Stimulated activated CD8-positive, alpha-beta memory T cell treated with anti-CD3 and anti-CD28 coated beads, Interleukin-2, amount 100 ng/mL, for 1 hour (primary cell): ENCODE data around the gene DNAH8.
"Not testable (repeated sequence)": the region's sequence is repeated elsewhere in the genome, so short reads cannot be mapped to it uniquely, and the experiment has no call there.

Experiments
- DNase-seq, 2 donors: peaks; one replicate each; pipeline ENCODE4 v3.0.0-alpha.2; 2020; ENCODE audit warnings: low read depth in 2 of 2

Gene DNAH8

GRCh38 chr6:38750968-38751615 lies 36.0 kb downstream of the DNAH8 start:
- DNase-seq: no peak

DNA sequence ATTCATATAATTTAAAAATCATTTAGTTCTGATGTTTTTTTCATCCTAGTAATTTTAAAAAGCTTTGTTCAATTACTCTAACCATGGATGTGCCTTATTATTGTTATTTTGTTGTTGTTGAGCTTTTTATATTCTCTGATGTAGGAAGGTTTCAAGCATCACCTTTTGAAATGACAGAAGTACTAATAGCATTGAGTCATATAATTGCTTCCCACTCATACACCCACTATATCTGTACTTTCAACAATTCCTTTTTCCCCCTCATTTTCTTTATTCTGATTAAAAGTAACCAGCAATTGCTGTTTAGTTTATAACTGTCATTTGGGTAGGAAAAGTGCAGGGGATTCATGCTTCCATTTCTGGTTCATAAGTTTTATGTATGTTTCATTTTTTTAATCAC lies 38.6 kb downstream of the DNAH8 start:
- no peak for DNase-seq

GRCh38 chr6:38755207-38755606 lies 40.1 kb downstream of the DNAH8 start:
- no peak for DNase-seq

- DNase-seq: no peak
Observed at GRCh38 chr6:38755874-38756273, 40.8 kb downstream of the DNAH8 start.

DNA sequence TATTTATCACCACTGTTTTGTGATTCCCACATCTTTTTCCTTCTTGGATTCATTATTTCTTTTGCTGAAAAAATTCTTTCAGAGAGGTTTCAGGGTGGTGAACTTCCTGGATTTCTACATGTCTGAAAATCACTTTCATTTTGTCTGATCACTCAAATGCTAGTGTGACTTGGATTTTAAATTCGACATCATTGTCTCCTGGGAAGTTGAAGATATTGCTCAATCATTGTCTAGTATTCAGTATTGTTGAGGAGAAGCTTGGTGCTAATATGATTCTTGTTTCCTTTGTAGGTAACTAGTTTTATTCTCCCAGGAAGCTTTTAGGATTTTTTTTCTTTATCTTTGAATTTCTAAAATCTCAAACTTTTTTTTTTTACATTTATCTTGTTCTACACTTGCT lies 45.0 kb downstream of the DNAH8 start:
- DNase-seq: no peak

DNA sequence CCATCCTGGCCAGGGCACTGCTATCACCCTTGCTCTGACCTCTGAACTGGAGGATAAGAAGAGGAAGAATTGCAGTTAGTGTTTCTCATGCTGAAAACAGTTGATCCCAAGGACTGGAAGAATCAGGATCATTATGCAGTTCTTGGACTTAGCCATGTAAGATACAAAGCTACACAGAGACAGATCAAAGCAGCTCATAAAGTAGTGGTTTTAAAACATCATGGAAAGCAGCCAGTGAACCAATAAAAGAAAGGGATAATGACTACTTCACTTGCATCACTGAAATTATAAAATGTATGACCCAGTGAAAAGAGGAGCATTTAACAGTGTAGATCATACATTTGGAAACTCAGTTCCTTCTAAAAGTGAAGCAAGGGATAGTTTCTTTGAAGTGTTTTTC lies 47.7 kb downstream of the DNAH8 start:
- DNase-seq: no peak

- no peak for DNase-seq
Observed at GRCh38 chr6:38767560-38767959, 52.4 kb downstream of the DNAH8 start.

DNA sequence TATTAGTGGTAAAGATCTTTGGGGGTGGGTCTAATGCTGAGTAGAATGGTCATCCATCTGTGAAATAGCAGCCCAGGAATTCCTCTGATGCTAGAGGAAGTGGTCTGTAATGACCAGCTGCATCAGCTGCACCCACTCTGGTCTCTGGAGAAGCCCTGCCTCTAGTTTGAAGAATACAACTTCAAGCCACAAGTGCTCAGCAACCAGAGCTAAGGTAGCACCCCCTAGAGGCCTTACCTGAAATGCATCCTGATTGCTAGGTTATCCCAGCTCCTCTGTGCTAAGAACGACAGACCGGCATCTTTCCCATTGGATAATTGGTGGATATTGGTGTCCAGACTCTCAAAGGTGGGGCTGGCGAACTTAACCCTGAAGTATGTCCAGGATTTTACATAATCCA lies 58.2 kb downstream of the DNAH8 start:
- no peak for DNase-seq

DNA sequence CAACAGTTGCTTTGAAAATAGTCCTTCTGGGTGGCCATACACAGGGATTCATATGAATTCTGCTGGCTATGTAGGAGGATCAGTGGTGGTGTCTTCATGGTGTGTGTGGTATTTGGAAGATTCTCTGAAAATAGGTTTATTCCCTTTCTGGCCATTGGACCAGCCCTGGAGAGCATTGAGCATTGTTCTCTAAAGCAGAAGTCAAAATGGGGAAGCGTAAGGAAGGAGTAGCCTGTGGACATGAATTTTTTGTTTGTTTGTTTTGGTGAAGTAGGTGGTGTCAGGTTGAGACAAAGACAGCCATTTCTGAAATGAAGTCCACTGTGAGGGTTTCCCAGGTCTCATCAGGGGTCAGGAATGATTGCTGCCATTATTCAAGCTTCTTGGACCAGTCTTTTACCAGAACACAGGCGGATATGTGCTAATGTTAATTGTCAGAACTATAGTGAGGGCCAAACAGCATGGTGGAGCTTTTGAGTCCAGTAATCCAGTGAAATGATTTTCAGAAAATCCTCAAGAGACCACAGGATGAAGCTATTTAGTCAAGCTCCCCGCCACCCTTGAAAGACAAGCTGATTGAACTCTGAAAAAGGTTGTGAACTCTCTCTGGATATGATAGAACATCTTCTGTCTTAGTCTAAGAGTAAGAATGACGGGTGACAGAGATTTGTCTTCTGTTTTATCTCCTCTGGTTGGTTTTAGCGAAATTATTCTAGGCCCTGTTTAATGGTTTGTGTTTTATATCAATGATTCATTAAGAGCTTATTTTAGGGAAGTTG lies 60.0 kb downstream of the DNAH8 start:
- DNase-seq: no peak

DNA sequence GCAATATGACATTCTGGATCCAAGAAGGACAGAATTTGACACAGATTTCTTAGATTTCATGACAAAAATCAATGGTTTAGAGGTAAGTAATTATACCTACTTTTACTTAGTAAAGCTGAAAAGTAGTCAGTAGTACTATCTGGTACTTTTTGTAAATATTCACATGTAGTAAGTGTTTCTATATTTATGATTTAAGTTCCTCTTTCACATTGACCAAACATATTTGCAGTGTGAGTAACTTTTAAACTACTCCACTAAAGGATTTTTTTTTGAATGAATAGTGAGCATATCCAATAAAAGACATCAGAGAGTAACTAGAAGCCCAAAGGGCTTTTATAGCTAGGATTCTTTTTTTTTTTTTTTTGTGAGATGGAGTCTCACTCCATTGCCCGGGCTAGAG lies 60.8 kb downstream of the DNAH8 start:
- DNase-seq: no peak

DNA sequence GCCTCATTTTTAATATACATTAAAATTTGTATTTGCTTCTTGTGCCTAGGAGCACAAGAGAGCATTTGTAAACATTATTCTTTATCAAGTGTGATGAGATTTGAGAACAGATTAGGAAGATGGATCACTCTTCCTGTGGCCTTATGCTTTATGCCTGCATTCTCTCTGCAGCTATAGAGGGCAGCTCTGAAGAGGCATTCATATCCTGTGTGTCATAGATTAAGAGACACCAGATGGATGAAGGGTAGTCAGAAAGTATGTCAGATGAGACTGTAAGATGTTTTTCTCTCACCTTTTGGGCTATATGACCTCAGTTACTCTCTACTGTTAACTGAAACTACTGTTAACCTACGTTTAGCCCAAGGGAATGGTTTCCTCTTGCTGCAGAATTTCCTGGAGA lies 61.4 kb downstream of the DNAH8 start:
- no peak for DNase-seq

- DNase-seq: no peak
Observed at GRCh38 chr6:38779310-38780062, 64.4 kb downstream of the DNAH8 start.

DNA sequence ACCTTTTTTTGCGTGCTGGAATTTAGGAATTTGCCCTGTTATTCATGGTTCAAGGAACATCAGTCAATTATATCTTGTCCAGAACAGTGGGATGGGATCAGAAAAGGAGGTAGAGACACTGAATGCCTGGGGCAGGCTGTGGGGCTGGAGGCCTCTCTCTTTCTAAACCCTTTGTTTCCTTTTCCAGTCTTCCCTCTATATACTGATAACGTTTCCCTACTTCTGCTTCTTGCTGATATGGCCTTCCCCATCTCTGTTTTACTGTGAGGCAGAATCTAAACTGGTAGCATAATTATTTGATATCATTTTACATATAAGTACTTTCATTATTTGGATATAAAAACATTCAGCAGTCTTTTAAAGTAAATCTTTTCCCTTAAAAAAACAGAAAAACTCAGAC lies 67.5 kb downstream of the DNAH8 start:
- DNase-seq: no peak

GRCh38 chr6:38783443-38784228 lies 68.5 kb downstream of the DNAH8 start:
- DNase-seq: no peak

GRCh38 chr6:38784506-38785235 lies 69.6 kb downstream of the DNAH8 start:
- no peak for DNase-seq

GRCh38 chr6:38786486-38786885 lies 71.4 kb downstream of the DNAH8 start:
- DNase-seq: no peak

DNA sequence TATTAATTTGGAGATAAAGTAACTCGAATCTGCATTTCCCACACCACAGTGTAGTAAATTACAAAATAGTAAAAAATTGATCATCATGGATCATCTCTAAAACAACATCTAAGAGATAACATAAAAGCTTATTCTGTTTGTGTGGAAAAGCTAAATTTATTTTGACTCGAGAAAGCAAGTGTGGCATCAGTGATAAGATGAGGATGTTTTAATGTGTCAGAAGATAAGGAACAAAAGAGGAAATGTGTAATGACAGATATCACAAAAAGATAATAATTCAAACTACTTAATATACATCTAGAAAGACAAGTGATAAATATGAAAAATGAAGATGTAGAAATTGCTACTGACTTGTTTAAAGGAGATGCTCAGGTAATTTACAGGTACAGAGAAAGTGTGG lies 74.1 kb downstream of the DNAH8 start:
- no peak for DNase-seq

DNA sequence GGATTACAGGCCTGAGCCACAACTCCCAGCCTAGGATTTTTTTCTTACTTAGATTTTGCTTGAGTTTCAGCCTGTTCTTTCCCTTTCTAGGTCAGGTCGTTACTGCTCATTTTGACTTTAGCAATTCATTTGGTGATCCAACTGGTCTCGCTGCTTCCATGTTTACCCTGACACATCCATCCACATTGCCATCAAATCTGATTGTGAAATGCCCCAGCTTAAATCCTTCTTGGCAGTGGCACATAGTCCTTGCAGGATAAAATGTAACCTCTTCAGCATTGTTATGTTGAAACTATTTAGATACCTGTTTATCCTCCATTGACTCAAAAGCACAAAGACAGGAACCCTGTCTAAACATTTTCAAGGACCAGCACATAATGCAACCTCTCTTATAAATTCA lies 77.2 kb downstream of the DNAH8 start:
- DNase-seq: no peak

DNA sequence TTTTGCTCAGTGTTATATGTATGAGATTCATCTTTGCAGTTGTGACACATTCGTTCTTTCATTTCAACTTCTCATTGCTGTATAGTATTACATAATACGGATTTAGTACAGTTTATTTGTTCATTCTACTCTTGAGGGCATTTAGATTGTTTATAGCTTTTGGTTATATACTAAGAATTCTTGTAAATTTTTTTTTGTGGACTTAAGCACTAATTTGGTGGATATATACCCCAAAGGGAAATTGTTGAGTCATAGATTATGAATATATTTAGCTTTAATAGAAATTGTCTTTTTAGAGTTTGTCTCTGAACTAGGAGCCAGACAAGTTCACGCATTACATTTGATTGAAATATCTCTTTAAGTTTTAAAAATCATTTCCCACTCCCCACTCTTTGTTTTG lies 79.6 kb downstream of the DNAH8 start:
- no peak for DNase-seq

GRCh38 chr6:38796006-38796405 lies 80.9 kb downstream of the DNAH8 start:
- DNase-seq: no peak

- DNase-seq: not testable (repeated sequence)
Observed at GRCh38 chr6:38796437-38796836, 81.3 kb downstream of the DNAH8 start.
